Ishikawa (cell line): Measurements from ENCODE around the gene NR1D1.

ENCODE experiments used
- EP300 ChIP-seq: IDR thresholded peaks from 2 replicates; pipeline ENCODE4 v1.6.1; 2012; ENCODE audit warnings: borderline replicate concordance
- FOXM1 ChIP-seq: IDR thresholded peaks from 2 replicates; pipeline ENCODE4 v1.6.1; 2012; ENCODE audit warnings: low read depth, borderline replicate concordance
- NFIC ChIP-seq: IDR thresholded peaks from 2 replicates; pipeline ENCODE4 v1.6.1; 2012
- RAD21 ChIP-seq: IDR thresholded peaks from 2 replicates; pipeline ENCODE4 v1.6.1; 2012; ENCODE audit warnings: low read depth
- TAF1 ChIP-seq: IDR thresholded peaks from 2 replicates; pipeline ENCODE4 v1.6.1; 2012; ENCODE audit warnings: low read depth, mild to moderate bottlenecking
- TF ChIP-seq, protein P1 (sequence below): IDR thresholded peaks from 2 replicates; pipeline ENCODE4 v1.6.1; 2012
- TF ChIP-seq, protein P2 (sequence below): IDR thresholded peaks from 2 replicates; pipeline ENCODE4 v1.6.1; 2012; ENCODE audit warnings: low read depth, mild to moderate bottlenecking

DNA sequence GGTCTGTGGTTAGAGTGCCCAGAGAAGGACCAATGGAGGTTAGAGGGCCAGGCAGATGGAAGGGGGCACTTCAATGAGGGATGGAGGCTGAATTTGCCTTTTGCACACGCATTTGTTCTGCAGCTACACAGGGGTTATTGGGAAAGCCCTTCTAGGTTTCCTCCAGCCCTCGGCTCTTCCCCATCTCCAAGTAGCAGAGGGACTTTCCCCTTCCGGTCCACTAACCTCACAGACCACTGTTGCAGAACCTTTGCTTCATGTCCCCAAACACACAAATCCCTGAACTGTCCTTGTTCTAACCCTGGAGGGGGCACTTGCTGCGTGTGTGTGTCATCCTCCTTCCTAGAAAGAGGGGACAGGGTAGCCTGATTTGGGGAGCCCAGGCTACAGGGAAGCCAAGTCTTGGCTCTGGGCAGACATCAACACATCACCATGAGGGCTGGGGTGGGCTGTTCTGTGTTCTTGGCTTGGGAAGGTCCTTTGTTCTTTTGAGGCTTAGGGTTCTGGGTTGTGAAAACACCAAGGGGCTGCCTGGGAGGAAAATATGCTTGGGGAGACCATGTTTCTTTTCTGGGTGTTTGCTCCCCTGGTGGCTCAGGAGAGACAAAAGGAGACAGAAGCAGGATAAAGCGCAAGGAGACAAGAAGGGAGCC lies 7.3 kb upstream of the NR1D1 start:
- no peak for TF ChIP-seq RAD21
- no peak for TF ChIP-seq EP300
- no peak for TF ChIP-seq FOXM1
- no peak for TF ChIP-seq TAF1
- TF ChIP-seq NFIC, result no peak
- TF ChIP-seq, protein P1, sequence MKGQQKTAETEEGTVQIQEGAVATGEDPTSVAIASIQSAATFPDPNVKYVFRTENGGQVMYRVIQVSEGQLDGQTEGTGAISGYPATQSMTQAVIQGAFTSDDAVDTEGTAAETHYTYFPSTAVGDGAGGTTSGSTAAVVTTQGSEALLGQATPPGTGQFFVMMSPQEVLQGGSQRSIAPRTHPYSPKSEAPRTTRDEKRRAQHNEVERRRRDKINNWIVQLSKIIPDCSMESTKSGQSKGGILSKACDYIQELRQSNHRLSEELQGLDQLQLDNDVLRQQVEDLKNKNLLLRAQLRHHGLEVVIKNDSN, result no peak
- TF ChIP-seq, protein P2, sequence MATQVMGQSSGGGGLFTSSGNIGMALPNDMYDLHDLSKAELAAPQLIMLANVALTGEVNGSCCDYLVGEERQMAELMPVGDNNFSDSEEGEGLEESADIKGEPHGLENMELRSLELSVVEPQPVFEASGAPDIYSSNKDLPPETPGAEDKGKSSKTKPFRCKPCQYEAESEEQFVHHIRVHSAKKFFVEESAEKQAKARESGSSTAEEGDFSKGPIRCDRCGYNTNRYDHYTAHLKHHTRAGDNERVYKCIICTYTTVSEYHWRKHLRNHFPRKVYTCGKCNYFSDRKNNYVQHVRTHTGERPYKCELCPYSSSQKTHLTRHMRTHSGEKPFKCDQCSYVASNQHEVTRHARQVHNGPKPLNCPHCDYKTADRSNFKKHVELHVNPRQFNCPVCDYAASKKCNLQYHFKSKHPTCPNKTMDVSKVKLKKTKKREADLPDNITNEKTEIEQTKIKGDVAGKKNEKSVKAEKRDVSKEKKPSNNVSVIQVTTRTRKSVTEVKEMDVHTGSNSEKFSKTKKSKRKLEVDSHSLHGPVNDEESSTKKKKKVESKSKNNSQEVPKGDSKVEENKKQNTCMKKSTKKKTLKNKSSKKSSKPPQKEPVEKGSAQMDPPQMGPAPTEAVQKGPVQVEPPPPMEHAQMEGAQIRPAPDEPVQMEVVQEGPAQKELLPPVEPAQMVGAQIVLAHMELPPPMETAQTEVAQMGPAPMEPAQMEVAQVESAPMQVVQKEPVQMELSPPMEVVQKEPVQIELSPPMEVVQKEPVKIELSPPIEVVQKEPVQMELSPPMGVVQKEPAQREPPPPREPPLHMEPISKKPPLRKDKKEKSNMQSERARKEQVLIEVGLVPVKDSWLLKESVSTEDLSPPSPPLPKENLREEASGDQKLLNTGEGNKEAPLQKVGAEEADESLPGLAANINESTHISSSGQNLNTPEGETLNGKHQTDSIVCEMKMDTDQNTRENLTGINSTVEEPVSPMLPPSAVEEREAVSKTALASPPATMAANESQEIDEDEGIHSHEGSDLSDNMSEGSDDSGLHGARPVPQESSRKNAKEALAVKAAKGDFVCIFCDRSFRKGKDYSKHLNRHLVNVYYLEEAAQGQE, result no peak
